HUES64 (cell line): ENCODE results near the gene ADIG.

ENCODE experiments used
- H3K27ac ChIP-seq: 2 replicates; pipeline ENCODE4 v1.7.0; 2013; ENCODE audit warnings: low read depth, low read length, inconsistent platforms
- H3K27me3 ChIP-seq: 2 replicates; pipeline ENCODE4 v1.6.1; 2013; ENCODE audit warnings: mild to moderate bottlenecking, low read length; ENCODE audit not compliant: insufficient read depth
- H3K36me3 ChIP-seq: 2 replicates; pipeline ENCODE4 v1.6.1; 2013; ENCODE audit warnings: mild to moderate bottlenecking, low read length; ENCODE audit not compliant: insufficient read depth
- H3K4me1 ChIP-seq: 2 replicates; pipeline ENCODE4 v1.6.1; 2013; ENCODE audit warnings: mild to moderate bottlenecking, low read length, moderate library complexity; ENCODE audit not compliant: insufficient read depth
- H3K4me3 ChIP-seq: 2 replicates; pipeline ENCODE4 v1.5.1; 2013; ENCODE audit warnings: mild to moderate bottlenecking, low read length, moderate library complexity
- H3K9ac ChIP-seq: 2 replicates; pipeline ENCODE4 v1.6.1; 2013; ENCODE audit warnings: mild to moderate bottlenecking, low read depth, low read length
- H3K9me3 ChIP-seq: 2 replicates; pipeline ENCODE4 v1.6.1; 2013; ENCODE audit warnings: low read depth, low read length; ENCODE audit not compliant: insufficient read depth
- WGBS: fragments of 150-250, 120-280 bp; methylation state at CpG from one replicate; pipeline ENCODE4 v1.1.7; 2013; ENCODE audit warnings: missing lambda C conversion rate; 5-methylcytosine and 5-hydroxymethylcytosine counted together

Gene ADIG

DNA sequence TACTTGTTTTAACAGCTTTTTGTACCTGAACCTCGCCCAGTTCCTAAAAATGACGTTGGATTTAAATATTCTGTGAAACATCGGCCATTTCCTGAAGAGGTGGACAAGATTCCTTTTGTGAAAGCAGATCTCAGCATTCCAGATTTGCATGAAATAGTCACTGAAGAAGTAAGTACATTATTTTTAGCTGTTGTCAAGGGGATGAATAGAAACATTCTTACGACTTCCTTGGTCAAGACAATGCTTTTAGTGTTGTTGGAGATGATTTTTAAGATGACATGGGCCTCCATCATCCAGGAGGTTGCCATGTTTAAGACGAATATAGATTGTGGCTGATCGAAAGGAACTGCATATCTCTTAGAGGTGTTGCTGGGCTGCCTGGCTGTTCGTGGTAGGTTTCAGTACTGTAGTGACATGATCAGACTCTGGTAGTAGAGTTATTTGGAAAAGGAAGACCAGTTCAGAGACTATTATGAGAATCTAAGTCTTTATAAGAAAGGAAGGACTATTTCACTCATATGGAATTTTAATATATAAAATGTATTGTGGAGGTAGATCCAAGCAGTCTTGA lies 29.9 kb upstream of the ADIG start:
- no peaks in the 10 kb centered on the region for H3K27me3 ChIP-seq
- H3K36me3 ChIP-seq = peaks cover 96% of the 10 kb centered on the region
- WGBS = 94% methylated on average over 7 of the region's 7 CpGs
- H3K4me1 ChIP-seq = no peaks in the 10 kb centered on the region
- H3K9ac ChIP-seq = no peak overlapping the region
- no peaks in the 10 kb centered on the region for H3K9me3 ChIP-seq
- H3K4me3 ChIP-seq = no peak overlapping the region
- no peak overlapping the region for H3K27ac ChIP-seq

- H3K4me3 ChIP-seq = no peak overlapping the region
- peaks cover 97% of the 10 kb centered on the region for H3K36me3 ChIP-seq
- 97% methylated on average over 2 of the region's 2 CpGs for WGBS
- no peaks in the 10 kb centered on the region for H3K9me3 ChIP-seq
- H3K27ac ChIP-seq = no peak overlapping the region
- peaks cover 16% of the 10 kb centered on the region for H3K4me1 ChIP-seq
- no peaks in the 10 kb centered on the region for H3K27me3 ChIP-seq
- no peak overlapping the region for H3K9ac ChIP-seq
Observed at GRCh38 chr20:38554986-38555385, 26.0 kb upstream of the ADIG start.

- Histone ChIP-seq H3K27me3 (no peaks in the 10 kb centered on the region), H3K4me1 (peaks cover 20% of the 10 kb centered on the region), H3K27ac (no peak overlapping the region), H3K4me3 (no peak overlapping the region), H3K9me3 (no peaks in the 10 kb centered on the region), H3K36me3 (peaks cover 97% of the 10 kb centered on the region), H3K9ac (no peak overlapping the region)
Observed at GRCh38 chr20:38555395-38555794, 25.6 kb upstream of the ADIG start.

- Histone ChIP-seq H3K4me3 (no peak overlapping the region), H3K9me3 (no peaks in the 10 kb centered on the region), H3K36me3 (peaks cover 91% of the 10 kb centered on the region), H3K4me1 (peaks cover 22% of the 10 kb centered on the region), H3K27me3 (no peaks in the 10 kb centered on the region), H3K27ac (no peak overlapping the region), H3K9ac (no peak overlapping the region)
- WGBS = 98% methylated on average over 2 of the region's 2 CpGs
Observed at GRCh38 chr20:38557174-38557573, 23.8 kb upstream of the ADIG start.

GRCh38 chr20:38558596-38559360 lies 22.2 kb upstream of the ADIG start:
- H3K9ac ChIP-seq = no peak overlapping the region
- no peak overlapping the region for H3K4me3 ChIP-seq
- H3K27me3 ChIP-seq = no peaks in the 10 kb centered on the region
- 91% methylated on average over 2 of the region's 3 CpGs for WGBS
- H3K36me3 ChIP-seq = peaks cover 89% of the 10 kb centered on the region
- peak overlapping the region; percentile 9; the same call in 1 of the 2 replicates for H3K27ac ChIP-seq
- H3K9me3 ChIP-seq = no peaks in the 10 kb centered on the region
- peaks cover 22% of the 10 kb centered on the region for H3K4me1 ChIP-seq

- H3K9ac ChIP-seq = no peak overlapping the region
- peaks cover 83% of the 10 kb centered on the region for H3K36me3 ChIP-seq
- H3K4me3 ChIP-seq = no peak overlapping the region
- WGBS = 86% methylated on average over 3 of the region's 3 CpGs
- H3K27me3 ChIP-seq = no peaks in the 10 kb centered on the region
- H3K4me1 ChIP-seq = peaks cover 22% of the 10 kb centered on the region
- no peaks in the 10 kb centered on the region for H3K9me3 ChIP-seq
- 0 out of 2 replicates have a peak overlapping the region, but pooled peaks have one; percentile 41 for H3K27ac ChIP-seq
Observed at GRCh38 chr20:38559764-38560163, 21.2 kb upstream of the ADIG start.

GRCh38 chr20:38563802-38564431 lies 17.1 kb upstream of the ADIG start:
- Histone ChIP-seq H3K27ac (no peak overlapping the region), H3K4me1 (peaks cover 12% of the 10 kb centered on the region), H3K4me3 (no peak overlapping the region), H3K27me3 (no peaks in the 10 kb centered on the region), H3K9ac (no peak overlapping the region), H3K36me3 (peaks cover 77% of the 10 kb centered on the region), H3K9me3 (no peaks in the 10 kb centered on the region)
- 97% methylated on average over 6 of the region's 6 CpGs for WGBS

GRCh38 chr20:38564680-38565079 lies 16.3 kb upstream of the ADIG start:
- Histone ChIP-seq H3K4me1 (peaks cover 10% of the 10 kb centered on the region), H3K27ac (no peak overlapping the region), H3K9ac (no peak overlapping the region), H3K4me3 (no peak overlapping the region), H3K9me3 (no peaks in the 10 kb centered on the region), H3K36me3 (peaks cover 77% of the 10 kb centered on the region), H3K27me3 (no peaks in the 10 kb centered on the region)
- WGBS = 98% methylated on average over 1 of the region's 1 CpG

- Histone ChIP-seq H3K36me3 (peaks cover 84% of the 10 kb centered on the region), H3K27me3 (no peaks in the 10 kb centered on the region), H3K27ac (no peak overlapping the region), H3K4me1 (no peaks in the 10 kb centered on the region), H3K4me3 (no peak overlapping the region), H3K9ac (no peak overlapping the region), H3K9me3 (no peaks in the 10 kb centered on the region)
- 91% methylated on average over 6 of the region's 6 CpGs for WGBS
Observed at GRCh38 chr20:38566036-38566598, 14.9 kb upstream of the ADIG start.

DNA sequence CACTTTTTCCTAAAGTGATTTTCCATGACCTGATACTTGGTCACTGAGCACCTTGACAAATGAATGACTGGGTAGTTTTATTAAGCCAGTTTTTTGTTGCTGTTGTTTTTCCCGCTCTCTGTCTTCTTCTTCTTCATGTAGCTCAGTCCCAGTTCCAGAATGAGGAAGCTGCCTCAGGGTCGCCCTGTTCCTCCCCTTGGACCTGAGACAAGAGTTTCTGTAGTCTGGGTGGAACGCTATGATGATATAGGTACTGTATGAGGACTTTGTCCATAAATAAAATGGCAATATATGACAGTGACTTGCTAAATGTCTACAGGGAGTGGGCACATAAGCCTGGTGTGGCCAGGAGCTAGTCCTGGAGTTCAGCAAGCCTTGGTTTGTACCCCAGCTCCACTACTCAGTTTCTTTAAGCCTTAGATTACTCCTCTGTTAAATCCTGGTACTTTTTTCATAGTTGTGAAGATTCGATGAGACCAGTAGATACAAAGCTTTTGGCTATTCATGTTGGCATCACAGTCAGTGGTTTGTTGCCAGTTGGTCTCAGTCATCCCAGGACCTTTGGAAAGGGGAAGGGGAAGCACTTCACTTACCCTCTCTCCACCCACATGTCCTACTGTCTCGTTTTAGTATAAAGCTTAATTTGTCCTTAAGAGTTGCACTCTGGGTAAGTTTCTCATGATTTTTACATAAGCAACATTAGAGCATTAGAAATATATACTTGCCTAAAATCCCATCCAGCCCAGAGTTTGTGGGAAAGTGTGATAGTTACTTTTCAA lies 11.1 kb upstream of the ADIG start:
- no peaks in the 10 kb centered on the region for H3K9me3 ChIP-seq
- H3K27ac ChIP-seq = no peak overlapping the region
- H3K9ac ChIP-seq = no peak overlapping the region
- 93% methylated on average over 4 of the region's 5 CpGs for WGBS
- H3K4me1 ChIP-seq = no peaks in the 10 kb centered on the region
- H3K27me3 ChIP-seq = no peaks in the 10 kb centered on the region
- H3K36me3 ChIP-seq = peaks cover 85% of the 10 kb centered on the region
- H3K4me3 ChIP-seq = no peak overlapping the region
